ENCODE results near the gene TCP10L.
"Not testable (repeated sequence)": the region's sequence is repeated elsewhere in the genome, so short reads cannot be mapped to it uniquely, and the experiment has no call there.

TCP10L gene

GRCh38 chr21:32585970-32586369, 647 bp upstream of the TCP10L start:
- no peak for DNase-seq

DNA sequence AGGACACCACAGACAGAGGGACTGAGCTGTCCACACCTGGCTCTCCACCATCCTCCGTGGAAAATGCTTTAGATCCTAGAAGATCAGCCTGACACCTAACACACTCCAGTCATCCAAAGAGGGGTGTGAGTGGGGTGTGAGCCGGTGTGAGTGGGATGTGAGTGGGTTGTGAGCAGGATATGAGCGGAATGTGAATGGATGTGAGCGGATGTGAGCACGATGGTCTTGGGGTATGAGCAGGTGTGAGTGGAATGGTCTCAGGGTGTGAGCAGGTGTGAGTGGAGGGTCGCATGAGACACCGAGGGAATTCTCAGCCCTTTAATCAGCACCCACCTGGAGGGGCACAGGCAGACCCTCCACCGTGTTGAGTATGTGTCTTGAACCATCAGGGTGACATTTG, 851 bp downstream of the TCP10L start:
- DNase-seq, result no peak

GRCh38 chr21:32581732-32582131, 3.6 kb downstream of the TCP10L start:
- DNase-seq, result no peak

DNA sequence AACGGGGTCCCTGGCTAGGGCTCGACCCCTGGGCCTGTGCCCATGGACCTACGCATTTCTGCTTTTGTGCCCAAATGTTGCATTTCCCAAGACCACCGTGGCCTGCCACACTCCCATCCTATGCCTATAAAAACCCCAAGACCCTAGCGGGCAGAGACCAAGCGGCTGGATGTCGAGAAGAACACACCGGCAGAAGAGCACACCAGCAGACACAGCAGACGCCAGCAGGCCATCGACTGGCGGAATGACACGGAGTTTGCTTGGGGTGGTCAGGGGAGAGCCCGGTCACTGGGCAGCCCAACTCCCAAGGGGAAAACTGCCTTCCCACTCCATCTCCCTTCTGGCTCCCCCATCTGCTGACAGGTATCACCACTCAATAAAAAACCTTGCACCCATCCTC, 4.4 kb downstream of the TCP10L start:
- DNase-seq, result no peak

DNA sequence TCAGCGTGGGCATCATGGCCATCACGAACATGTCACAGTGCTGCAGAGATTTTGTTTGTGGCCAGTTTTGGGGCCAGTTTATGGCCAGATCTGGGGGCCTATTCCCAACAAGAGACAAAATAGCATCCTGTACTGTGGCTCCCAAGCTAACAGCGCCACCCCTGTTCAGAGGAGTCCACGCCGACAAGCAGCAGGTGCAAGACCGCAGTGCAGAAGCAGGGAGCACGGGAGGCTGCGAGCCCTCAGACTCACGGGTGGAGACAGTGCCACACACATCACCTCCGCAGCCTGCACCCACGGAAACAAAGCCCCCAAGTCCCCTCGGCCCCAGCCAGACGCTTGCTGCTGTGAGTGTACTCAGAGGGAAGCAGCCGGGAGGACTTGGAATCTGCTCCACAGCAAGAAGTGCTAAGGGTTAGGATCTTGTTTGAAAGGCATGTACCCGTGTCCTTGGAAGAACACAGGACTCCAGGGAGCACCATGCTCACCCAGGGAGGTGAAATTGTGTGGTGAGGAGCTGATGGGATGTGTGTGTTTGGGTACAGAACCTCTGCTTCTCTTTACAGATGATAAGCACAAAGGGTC, 7.1 kb downstream of the TCP10L start:
- DNase-seq, result no peak

- no peak for DNase-seq
Measured at GRCh38 chr21:32576011-32576410, 9.3 kb downstream of the TCP10L start.

DNA sequence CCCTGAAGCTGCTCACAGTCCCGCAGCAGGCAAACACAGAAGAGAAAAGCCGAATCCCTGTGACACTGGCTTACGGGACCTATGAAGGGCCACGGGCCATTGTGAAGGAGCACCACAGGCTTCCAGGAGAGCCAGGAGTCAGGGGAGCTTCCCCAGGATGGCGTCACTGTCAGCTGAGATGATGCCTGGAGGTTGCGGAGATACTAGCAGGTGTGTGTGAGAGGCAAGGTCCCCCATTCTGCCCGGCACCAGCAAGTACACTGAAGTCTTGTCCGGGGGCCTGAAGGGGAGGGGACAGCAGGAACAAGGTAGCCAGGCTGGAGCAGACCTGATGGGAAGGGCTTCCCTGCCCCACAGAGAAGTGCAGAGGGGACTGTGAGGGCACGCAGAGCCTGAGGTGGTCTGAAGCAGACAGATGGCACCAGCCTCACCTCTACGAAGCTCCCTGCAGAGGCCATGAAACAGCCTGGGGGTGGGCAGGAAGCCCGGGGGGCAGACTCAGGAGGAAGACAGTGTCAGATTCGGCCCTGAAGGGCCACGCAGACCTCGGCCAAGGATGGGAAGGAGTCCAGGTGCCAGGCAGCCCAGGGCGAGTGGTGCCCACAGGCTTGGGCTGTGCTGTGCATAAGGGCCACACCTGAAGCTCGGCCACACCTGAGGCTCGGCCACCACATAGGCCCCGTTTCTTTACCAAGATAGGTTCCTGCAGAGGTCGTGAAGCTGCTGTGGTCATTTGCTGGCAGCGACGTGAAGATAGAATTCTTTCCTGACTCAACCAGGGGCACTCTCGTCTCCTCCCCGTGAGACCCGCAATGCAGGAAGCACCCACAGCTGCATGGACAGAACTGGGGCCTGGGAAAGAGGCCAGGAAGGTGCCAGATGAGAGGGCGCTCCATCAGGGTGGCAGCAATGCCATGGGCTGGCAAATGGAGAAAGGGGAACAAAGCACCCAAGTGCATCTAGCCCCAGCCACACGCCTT, 10.1 kb downstream of the TCP10L start:
- DNase-seq, result no peak

DNA sequence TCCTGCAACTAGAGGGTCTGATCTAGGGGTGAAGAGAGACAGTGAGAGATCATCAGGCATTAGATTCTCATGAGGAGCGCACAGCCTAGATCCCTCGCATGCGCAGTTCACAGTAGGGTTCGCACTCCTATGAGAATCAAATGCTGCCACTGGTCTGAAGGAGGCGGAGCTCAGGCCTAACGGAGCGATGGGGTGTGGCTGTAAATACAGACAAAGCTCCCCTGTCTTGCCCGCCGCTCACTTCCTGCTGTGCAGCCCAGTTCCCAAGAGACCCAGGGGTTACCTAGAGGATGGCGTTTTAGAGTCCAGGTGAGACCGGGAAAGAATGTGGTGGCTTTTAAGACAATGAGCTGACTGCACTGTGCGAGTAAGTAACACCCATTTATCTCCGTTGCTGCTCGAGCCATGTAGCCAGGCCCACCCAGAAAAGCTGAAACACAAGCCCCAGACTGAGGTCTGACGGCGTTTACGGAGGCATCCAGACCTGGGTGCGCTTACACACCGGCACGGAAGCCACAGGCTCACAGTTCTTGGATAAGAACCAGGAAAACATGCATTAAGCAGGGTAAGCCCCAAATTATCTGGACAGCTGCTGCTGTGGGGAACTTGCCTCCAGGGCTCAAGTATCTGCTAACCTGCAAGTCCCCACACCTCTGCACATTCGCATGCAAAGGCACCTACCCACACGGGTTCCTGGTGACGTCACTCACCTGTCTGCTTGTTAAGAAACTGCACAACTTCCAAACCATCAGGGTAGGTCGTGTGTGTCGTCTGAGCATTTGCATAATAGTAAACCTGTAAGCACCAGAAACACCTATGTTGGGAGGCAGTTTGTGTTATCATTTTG, 12.5 kb downstream of the TCP10L start:
- no peak for DNase-seq

GRCh38 chr21:32570456-32570855, 14.9 kb downstream of the TCP10L start:
- DNase-seq, result no peak

- DNase-seq, result peak; percentile 78
Measured at GRCh38 chr21:32569261-32570230, 15.8 kb downstream of the TCP10L start.

GRCh38 chr21:32567626-32568025, 17.7 kb downstream of the TCP10L start:
- DNase-seq, result no peak

DNA sequence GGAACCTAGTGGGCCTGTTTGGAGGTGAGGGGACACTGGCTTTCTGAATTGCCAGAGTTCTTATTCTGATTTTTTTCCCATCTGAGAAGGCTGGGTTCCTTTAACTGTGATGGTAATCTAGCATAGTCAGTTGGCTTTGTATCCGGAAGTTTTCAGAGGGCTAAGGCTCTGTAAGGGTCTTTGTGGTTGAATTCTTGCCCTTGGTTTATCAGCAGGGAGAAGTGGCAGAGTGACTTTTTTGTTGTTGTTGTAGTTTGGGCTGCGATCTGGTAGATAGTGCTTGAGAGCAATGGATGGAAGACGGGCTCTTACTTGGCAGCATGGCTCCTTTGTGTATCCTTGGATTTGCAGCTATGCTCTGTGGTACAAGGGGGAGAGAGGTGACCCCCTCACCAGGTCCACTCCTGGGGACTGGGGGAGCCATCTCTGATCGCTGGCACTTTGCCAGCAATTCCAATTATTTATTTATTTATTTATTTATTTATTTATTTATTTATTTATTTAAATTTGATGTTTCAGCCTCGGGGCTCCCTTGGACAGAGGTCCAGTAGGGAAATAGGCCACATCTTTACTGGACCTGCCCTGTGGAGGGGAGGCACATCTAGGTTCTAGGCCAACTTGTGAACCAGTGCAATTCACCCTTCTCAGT, 18.5 kb downstream of the TCP10L start:
- DNase-seq, result no peak

- no peak for DNase-seq
Measured at GRCh38 chr21:32565856-32566465, 19.4 kb downstream of the TCP10L start.

DNA sequence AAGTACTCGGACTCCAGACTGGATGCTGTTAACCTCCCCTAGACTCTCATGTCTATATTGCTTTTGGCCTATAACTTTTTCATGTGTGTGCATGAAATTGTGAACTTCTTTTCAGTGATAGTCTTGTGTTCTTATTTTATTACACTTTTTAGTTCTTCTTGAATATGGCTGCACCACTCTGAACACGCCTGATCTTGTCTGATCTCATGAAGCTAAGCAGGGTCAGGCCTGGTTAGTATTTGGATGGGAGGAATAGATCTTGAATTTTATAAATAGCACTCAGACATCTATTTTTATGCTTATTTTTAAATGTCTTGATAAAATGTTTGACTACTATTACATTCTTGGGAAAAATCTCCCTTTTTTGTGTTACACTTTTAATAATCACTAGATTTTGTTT, 22.4 kb downstream of the TCP10L start:
- no peak for DNase-seq

GRCh38 chr21:32562426-32562825, 22.9 kb downstream of the TCP10L start:
- DNase-seq, result no peak

DNA sequence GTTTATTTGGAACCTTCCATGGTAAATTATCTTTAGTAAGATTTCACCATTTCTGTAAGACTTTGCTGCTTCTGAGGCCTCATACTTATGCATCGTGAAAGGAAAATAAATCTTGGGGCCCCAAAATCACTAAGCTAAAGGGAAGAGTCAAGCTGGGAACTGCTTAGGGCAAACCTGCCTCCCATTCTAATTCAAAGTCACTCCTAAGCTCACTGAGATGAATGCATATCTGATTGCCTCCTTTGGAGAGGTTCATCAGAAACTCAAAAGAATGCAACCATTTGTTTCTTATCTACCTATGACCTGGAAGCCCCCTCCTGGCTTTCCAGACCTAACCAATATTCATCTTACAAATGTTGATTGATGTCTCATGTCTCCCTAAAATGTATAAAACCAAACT, 23.8 kb downstream of the TCP10L start:
- not testable (repeated sequence) for DNase-seq

- no peak for DNase-seq
Measured at GRCh38 chr21:32560896-32561295, 24.4 kb downstream of the TCP10L start.

DNA sequence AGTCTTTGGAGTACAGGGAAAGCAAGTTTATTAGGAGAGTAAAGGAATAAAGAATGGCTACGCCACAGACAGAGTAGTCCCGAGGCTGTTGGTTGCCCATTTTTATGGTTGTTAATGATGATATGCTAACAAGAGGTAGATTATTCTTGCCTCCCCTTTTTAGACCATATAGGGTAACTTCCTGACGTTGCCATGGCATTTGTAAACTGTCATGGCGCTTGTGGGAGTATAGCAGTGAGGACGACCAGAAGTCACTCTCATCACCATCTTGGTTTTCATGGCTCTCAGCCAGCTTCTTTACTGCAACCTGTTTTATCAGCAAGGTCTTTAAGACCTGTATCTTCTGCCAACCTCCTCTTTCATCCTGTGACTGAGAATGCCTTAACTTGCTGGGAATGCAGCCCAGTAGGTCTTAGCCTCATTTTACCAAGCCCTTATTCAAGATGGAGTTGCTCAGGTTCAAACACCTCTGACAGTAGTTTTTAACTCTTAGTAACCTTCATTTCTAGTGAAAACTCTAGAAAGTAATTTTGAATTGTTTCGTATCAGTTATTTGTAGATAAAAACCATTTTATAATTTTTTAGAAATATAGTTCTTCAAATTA, 26.2 kb downstream of the TCP10L start:
- DNase-seq, result no peak

DNA sequence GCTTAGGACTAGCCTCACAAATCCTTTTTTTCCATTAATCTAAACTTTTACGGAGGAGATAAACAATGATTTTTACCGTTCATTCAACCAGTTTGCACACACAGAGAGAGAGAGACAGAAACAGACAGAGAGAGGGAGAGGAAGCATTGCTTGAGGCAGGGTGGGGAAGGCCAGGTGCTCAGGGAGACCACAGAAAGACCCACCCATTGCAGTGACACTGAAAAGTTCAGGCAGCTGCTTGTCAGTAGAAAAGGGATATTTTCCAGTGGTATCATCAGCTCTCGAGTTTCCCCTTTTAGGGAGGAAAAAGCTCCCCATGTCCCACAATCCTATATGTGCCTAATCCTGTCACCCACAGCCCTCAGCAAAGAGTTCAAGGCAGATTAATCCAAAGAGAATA, 27.2 kb downstream of the TCP10L start:
- no peak for DNase-seq

- no peak for DNase-seq
Measured at GRCh38 chr21:32554832-32555638, 30.3 kb downstream of the TCP10L start.
